ENCODE data around the gene CDH18.

Gene CDH18

GRCh38 chr5:19950897-19951296 is 37.1 kb downstream of the CDH18 start:
- TF ChIP-seq REST (IDR thresholded peaks at IDR 0.05; ENCODE audit: insufficient read depth in 1 of 2, low read depth in 2 of 2, low read length in 2 of 2) (no peak), TAF1 (IDR thresholded peaks at IDR 0.05; ENCODE audit: borderline replicate concordance, insufficient read depth, low read length) (no peak), POLR2AphosphoS5 (IDR thresholded peaks at IDR 0.05; ENCODE audit: low read depth, low read length) (no peak), FOXP2 (optimal IDR thresholded peaks at IDR 0.05; ENCODE audit: borderline replicate concordance, extremely low read depth, extremely low read length, insufficient read depth) (no peak), SIN3A (IDR thresholded peaks at IDR 0.05; ENCODE audit: borderline replicate concordance, insufficient read depth, low read length) (no peak)

- TF ChIP-seq POLR2AphosphoS5 (IDR thresholded peaks at IDR 0.05; ENCODE audit: low read depth, low read length), result no peak
- TF ChIP-seq FOXP2 (optimal IDR thresholded peaks at IDR 0.05; ENCODE audit: borderline replicate concordance, extremely low read depth, extremely low read length, insufficient read depth), result no peak
- TF ChIP-seq TAF1 (IDR thresholded peaks at IDR 0.05; ENCODE audit: borderline replicate concordance, insufficient read depth, low read length), result no peak
Measured at GRCh38 chr5:19940192-19940591, 47.8 kb downstream of the CDH18 start.

- TF ChIP-seq SIN3A (IDR thresholded peaks at IDR 0.05; ENCODE audit: borderline replicate concordance, insufficient read depth, low read length) (no peak), TAF1 (IDR thresholded peaks at IDR 0.05; ENCODE audit: borderline replicate concordance, insufficient read depth, low read length) (no peak), POLR2AphosphoS5 (IDR thresholded peaks at IDR 0.05; ENCODE audit: low read depth, low read length) (no peak), FOXP2 (optimal IDR thresholded peaks at IDR 0.05; ENCODE audit: borderline replicate concordance, extremely low read depth, extremely low read length, insufficient read depth) (no peak), REST (IDR thresholded peaks at IDR 0.05; ENCODE audit: insufficient read depth in 1 of 2, low read depth in 2 of 2, low read length in 2 of 2) (no peak)
Measured at GRCh38 chr5:19930451-19930850, 57.5 kb downstream of the CDH18 start.

GRCh38 chr5:19928562-19929421 is 59.2 kb downstream of the CDH18 start:
- TF ChIP-seq FOXP2 (optimal IDR thresholded peaks at IDR 0.05; ENCODE audit: borderline replicate concordance, extremely low read depth, extremely low read length, insufficient read depth) (no peak), TAF1 (IDR thresholded peaks at IDR 0.05; ENCODE audit: borderline replicate concordance, insufficient read depth, low read length) (peak; percentile 25; the same call in 1 of the 2 replicates), REST (IDR thresholded peaks at IDR 0.05; ENCODE audit: insufficient read depth in 1 of 2, low read depth in 2 of 2, low read length in 2 of 2) (no peak), POLR2AphosphoS5 (IDR thresholded peaks at IDR 0.05; ENCODE audit: low read depth, low read length) (no peak), SIN3A (IDR thresholded peaks at IDR 0.05; ENCODE audit: borderline replicate concordance, insufficient read depth, low read length) (no peak)

- no peak for TF ChIP-seq SIN3A (IDR thresholded peaks at IDR 0.05; ENCODE audit: borderline replicate concordance, insufficient read depth, low read length)
- TF ChIP-seq FOXP2 (optimal IDR thresholded peaks at IDR 0.05; ENCODE audit: borderline replicate concordance, extremely low read depth, extremely low read length, insufficient read depth), result no peak
- no peak for TF ChIP-seq TAF1 (IDR thresholded peaks at IDR 0.05; ENCODE audit: borderline replicate concordance, insufficient read depth, low read length)
- no peak for TF ChIP-seq REST (IDR thresholded peaks at IDR 0.05; ENCODE audit: insufficient read depth in 1 of 2, low read depth in 2 of 2, low read length in 2 of 2)
- TF ChIP-seq POLR2AphosphoS5 (IDR thresholded peaks at IDR 0.05; ENCODE audit: low read depth, low read length), result no peak
Measured at GRCh38 chr5:19927919-19928318, 60.1 kb downstream of the CDH18 start.
